PC-3 (cell line): ENCODE measurements around the gene NADSYN1. TPM values are rescaled to one million over a fixed set of nuclear protein-coding genes. Genes with fewer than 3 reads are reported as not detected.

ENCODE experiments used
- ATAC-seq: fragments of 200-7000 bp; cut with Tn5 transposase; 2 replicates; pipeline ENCODE4 v1.9.1; 2020; ENCODE audit warnings: mild to moderate bottlenecking, moderate library complexity
- BruUV-seq: library from RNA; stranded (reverse); fragments of 400-500 nt; replicated peaks from 2 replicates; lab custom pipeline; 2021; lab: Mats Ljungman, UMichigan
- CTCF ChIA-PET: fragments of 300-600 bp; sonication (Branson Sonifier 250); formaldehyde crosslinking; loops from one replicate; lab custom pipeline; 2022; ENCODE audit warnings: antibody characterized with exemption; lab: Charles Lee
- POLR2A ChIA-PET: fragments of 300-600 bp; sonication (Branson Sonifier 250); formaldehyde crosslinking; loops from one replicate; lab custom pipeline; 2022; ENCODE audit warnings: antibody characterized with exemption; ENCODE audit not compliant: unreplicated experiment; lab: Charles Lee
- DNase-seq: peaks from one replicate; pipeline ENCODE4 v3.0.0-alpha.2; 2015
- H2AFZ ChIP-seq: fragments of 300-600 bp; sonication (generic); 2 replicates; pipeline ENCODE4 v1.6.0; 2016; ENCODE audit warnings: antibody characterized with exemption, low read length
- H3F3A ChIP-seq: fragments of 300-600 bp; sonication (generic); one replicate; pipeline ENCODE4 v1.6.0; 2017; ENCODE audit warnings: antibody characterized with exemption, low read length, control low read depth, mild to moderate bottlenecking; ENCODE audit not compliant: unreplicated experiment
- H3K27ac ChIP-seq: fragments of 300-600 bp; sonication (generic); 2 replicates; pipeline ENCODE4 v1.5.1; 2016; ENCODE audit warnings: mild to moderate bottlenecking, low read length
- H3K27me3 ChIP-seq: fragments of 300-600 bp; sonication (generic); 2 replicates; pipeline ENCODE4 v1.6.1; 2016; ENCODE audit warnings: low read length, mixed read lengths
- H3K36me3 ChIP-seq: fragments of 300-600 bp; sonication (generic); 2 replicates; pipeline ENCODE4 v1.6.1; 2016; ENCODE audit warnings: low read depth, mixed run types, low read length, mixed read lengths
- H3K4me1 ChIP-seq: fragments of 300-600 bp; sonication (generic); 2 replicates; pipeline ENCODE4 v1.5.1; 2016; ENCODE audit warnings: low read length; ENCODE audit not compliant: insufficient read depth
- H3K4me2 ChIP-seq: fragments of 300-600 bp; sonication (generic); 2 replicates; pipeline ENCODE4 v1.6.0; 2016; ENCODE audit warnings: low read length
- H3K4me3 ChIP-seq: fragments of 300-600 bp; sonication (generic); 2 replicates; pipeline ENCODE4 v1.5.1; 2016; ENCODE audit warnings: mild to moderate bottlenecking, low read length, mixed read lengths
- H3K79me2 ChIP-seq: fragments of 300-600 bp; sonication (generic); 2 replicates; pipeline ENCODE4 v1.6.1; 2017; ENCODE audit warnings: low read length, mixed read lengths
- H3K9ac ChIP-seq: fragments of 300-600 bp; sonication (generic); 2 replicates; pipeline ENCODE4 v1.6.0; 2016; ENCODE audit warnings: mild to moderate bottlenecking, low read length
- H3K9me2 ChIP-seq: fragments of 300-600 bp; sonication (generic); replicated peaks from 2 replicates; pipeline ENCODE4 v1.6.1; 2016; ENCODE audit warnings: mixed run types, low read length, mixed read lengths
- H3K9me3 ChIP-seq: fragments of 300-600 bp; sonication (generic); 2 replicates; pipeline ENCODE4 v1.6.1; 2016; ENCODE audit warnings: low read length, mixed read lengths
- H4K20me1 ChIP-seq: fragments of 300-600 bp; sonication (generic); 2 replicates; pipeline ENCODE4 v1.6.1; 2016; ENCODE audit warnings: low read length, mixed read lengths
- CTCF ChIP-seq: fragments of 300-600 bp; sonication (generic); conservative IDR thresholded peaks from 2 replicates; pipeline ENCODE4 v1.5.1; 2017; ENCODE audit warnings: antibody characterized with exemption, low read depth, mild to moderate bottlenecking, low read length
- EZH2 ChIP-seq: fragments of 300-600 bp; sonication (generic); IDR thresholded peaks from one replicate; pipeline ENCODE4 v1.6.1; 2017; ENCODE audit warnings: antibody characterized with exemption, mild to moderate bottlenecking, low read length; ENCODE audit not compliant: unreplicated experiment
- EZH2phosphoT487 ChIP-seq: fragments of 300-600 bp; sonication (generic); IDR thresholded peaks from 2 replicates; pipeline ENCODE4 v1.6.1; 2018; ENCODE audit warnings: mild to moderate bottlenecking, antibody characterized with exemption, low read length, borderline replicate concordance
- intact Hi-C: fragments of 100-400 bp; cut with micrococcal nuclease; formaldehyde crosslinking; loops from 2 replicates; pipeline ENCODE4 v1.9.0; 2023
- total RNA-seq: library from RNA; depleted of rRNA; stranded (reverse); fragments of >200 nt; gene quantifications from 2 replicates; pipeline ENCODE4 v1.2.3, GENCODE V29; 2014

Gene NADSYN1
- total RNA-seq, 1 experiment from 2014 or later: 64.8 TPM

DNA sequence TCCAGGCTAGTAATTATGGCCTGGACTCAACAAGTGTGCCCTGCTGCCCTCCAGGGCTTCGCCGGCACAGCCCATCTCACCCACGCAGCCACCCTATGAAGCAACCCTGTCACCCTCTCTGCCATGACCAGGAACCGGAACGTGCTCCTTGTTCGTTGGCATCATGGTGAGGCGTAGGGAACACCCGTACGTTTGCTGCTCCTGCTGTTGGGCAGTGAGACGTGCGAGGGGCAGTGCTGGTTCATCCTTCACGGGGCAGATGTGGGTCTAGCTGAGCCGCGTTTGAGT is 20.7 kb downstream of the NADSYN1 start:
- H3K4me3 ChIP-seq: no peak overlapping the region
- CTCF ChIA-PET: no interaction called here
- no peak for TF ChIP-seq EZH2phosphoT487
- TF ChIP-seq EZH2: no peak
- TF ChIP-seq CTCF: no peak
- H3F3A ChIP-seq: no peaks in the 10 kb centered on the region
- H4K20me1 ChIP-seq: no peaks in the 10 kb centered on the region
- no peak overlapping the region for H3K4me2 ChIP-seq
- no peak overlapping the region for H3K27ac ChIP-seq
- H3K79me2 ChIP-seq: no peaks in the 10 kb centered on the region
- BruUV-seq: no TSS peak
- ATAC-seq (no peak), DNase-seq (no peak)
- no peaks in the 10 kb centered on the region for H3K9me2 ChIP-seq
- no peaks in the 10 kb centered on the region for H3K27me3 ChIP-seq
- H3K9ac ChIP-seq: no peak overlapping the region
- H2AFZ ChIP-seq: no peak overlapping the region
- POLR2A ChIA-PET: no interaction called here
- peaks cover 28% of the 10 kb centered on the region; the same call in 1 of the 2 replicates for H3K36me3 ChIP-seq
- no peaks in the 10 kb centered on the region for H3K9me3 ChIP-seq
- H3K4me1 ChIP-seq: no peaks in the 10 kb centered on the region
- intact Hi-C loops: no loop called here

DNA sequence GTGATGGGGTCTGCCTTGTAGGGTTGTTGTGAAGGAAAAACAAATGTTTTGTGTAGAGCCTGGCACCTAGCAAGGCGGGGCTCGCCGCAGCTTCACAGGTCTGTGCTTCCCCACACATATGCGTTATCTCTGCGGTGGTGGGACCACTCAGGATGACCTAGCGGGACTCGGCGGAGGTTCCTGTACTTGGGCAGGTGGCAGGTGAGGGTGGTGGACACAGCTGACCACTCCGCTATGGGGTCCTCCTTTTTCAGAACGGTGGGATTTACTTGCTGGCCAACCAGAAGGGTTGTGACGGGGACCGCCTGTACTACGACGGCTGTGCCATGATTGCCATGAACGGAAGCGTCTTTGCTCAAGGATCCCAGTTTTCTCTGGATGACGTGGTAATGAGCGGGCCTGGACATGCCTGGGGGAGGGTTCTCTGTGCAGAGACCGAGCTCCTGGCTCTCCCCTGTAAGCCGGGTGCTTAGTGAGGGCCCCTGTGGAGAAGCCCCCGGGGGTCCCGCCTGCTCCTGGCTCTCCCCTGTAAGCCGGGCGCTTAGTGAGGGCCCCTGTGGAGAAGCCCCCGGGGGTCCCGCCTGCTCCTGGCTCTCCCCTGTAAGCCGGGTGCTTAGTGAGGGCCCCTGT is 21.3 kb downstream of the NADSYN1 start:
- Histone ChIP-seq H3K4me3 (no peak overlapping the region), H3K27ac (no peak overlapping the region), H3K9ac (no peak overlapping the region), H3K79me2 (no peaks in the 10 kb centered on the region), H4K20me1 (no peaks in the 10 kb centered on the region), H3K9me3 (no peaks in the 10 kb centered on the region), H3K27me3 (no peaks in the 10 kb centered on the region), H3K4me2 (no peak overlapping the region), H3K36me3 (peaks cover 29% of the 10 kb centered on the region; the same call in 1 of the 2 replicates), H2AFZ (no peak overlapping the region), H3F3A (no peaks in the 10 kb centered on the region), H3K9me2 (no peaks in the 10 kb centered on the region), H3K4me1 (no peaks in the 10 kb centered on the region)
- no TSS peak for BruUV-seq
- ATAC-seq (no peak), DNase-seq (no peak)
- TF ChIP-seq EZH2 (no peak), EZH2phosphoT487 (no peak), CTCF (no peak)
- ChIA-PET CTCF (no interaction called here), POLR2A (no interaction called here)
- intact Hi-C loops: no loop called here

DNA sequence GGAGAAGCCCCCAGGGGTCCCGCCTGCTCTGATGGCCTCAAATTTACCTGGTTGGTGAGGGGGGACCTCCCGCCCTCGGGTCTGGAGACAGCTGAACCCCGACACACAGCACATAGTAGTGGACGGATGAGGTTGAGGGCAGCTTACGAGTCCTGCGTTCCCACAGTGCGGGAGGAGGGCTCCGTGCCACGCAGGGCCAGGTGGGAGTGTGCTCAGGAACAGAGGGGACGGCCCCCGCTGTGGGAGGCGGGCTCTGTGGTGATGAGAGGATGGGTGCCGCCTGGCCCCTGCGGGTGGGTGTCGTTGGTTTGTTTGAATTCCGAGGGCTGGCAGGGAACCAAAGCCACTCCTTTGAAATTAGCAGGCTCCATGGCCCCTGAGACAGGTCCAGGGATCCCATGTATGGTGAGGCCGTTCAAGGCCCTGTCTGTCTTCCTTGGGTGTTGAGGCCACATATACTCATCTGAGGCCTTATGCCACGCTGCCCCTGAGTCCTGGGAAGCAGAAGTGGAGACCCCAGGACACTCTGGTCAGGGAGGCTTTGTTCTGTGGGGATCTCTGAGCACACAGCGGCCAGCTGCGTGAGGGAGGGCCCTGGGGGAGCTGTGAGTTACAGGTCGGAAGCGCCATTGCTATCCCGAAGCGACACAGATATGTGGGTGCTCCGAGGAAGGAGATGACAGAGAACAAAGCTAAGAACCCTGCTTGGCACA is 21.9 kb downstream of the NADSYN1 start:
- Histone ChIP-seq H3K36me3 (peaks cover 35% of the 10 kb centered on the region; the same call in 1 of the 2 replicates), H3K4me2 (no peak overlapping the region), H3K9me2 (no peaks in the 10 kb centered on the region), H2AFZ (no peak overlapping the region), H3K79me2 (no peaks in the 10 kb centered on the region), H3K4me1 (no peaks in the 10 kb centered on the region), H4K20me1 (no peaks in the 10 kb centered on the region), H3K27ac (no peak overlapping the region), H3K27me3 (no peaks in the 10 kb centered on the region), H3K9ac (no peak overlapping the region), H3K9me3 (no peaks in the 10 kb centered on the region), H3K4me3 (no peak overlapping the region), H3F3A (no peaks in the 10 kb centered on the region)
- intact Hi-C loops: no loop called here
- ChIA-PET CTCF (no interaction called here), POLR2A (no interaction called here)
- ATAC-seq (no peak), DNase-seq (no peak)
- TF ChIP-seq EZH2phosphoT487 (no peak), CTCF (no peak), EZH2 (no peak)
- no TSS peak for BruUV-seq
